Activated T-helper 2 cell treated with anti-CD3 and anti-CD28 coated beads, Interferon-gamma antibody, Interleukin-2, Interleukin-4, amounts not matched to agents 10 μg/mL and 5 μg/mL and 100 μg/mL, durations not matched to agents 14 hours and 24 hours and 36 hours (primary cell): ENCODE results near the gene STUM. TPM values are rescaled to one million over a fixed set of nuclear protein-coding genes. Genes with fewer than 3 reads are reported as not detected.
A peak's percentile ranks its signal among the peaks of the same experiment; 100 is the strongest.

Source experiments
- DNase-seq: peaks from one replicate; pipeline ENCODE4 v3.0.0; 2021; ENCODE audit warnings: low spot score
- H3K27ac Mint-ChIP-seq: one replicate; pipeline ENCODE4 v1.8.0; 2021; ENCODE audit warnings: mixed read lengths
- H3K27me3 Mint-ChIP-seq: one replicate; pipeline ENCODE4 v1.8.0; 2021; ENCODE audit warnings: low read depth, mixed read lengths
- H3K36me3 Mint-ChIP-seq: one replicate; pipeline ENCODE4 v1.8.0; 2021; ENCODE audit warnings: low read depth, mixed read lengths
- H3K4me1 Mint-ChIP-seq: one replicate; pipeline ENCODE4 v1.8.0; 2021; ENCODE audit warnings: low read depth, mixed read lengths
- H3K4me3 Mint-ChIP-seq: one replicate; pipeline ENCODE4 v1.8.0; 2021; ENCODE audit warnings: low read depth, mild to moderate bottlenecking, moderate library complexity, mixed read lengths
- H3K9me3 Mint-ChIP-seq: one replicate; pipeline ENCODE4 v1.8.0; 2021; ENCODE audit warnings: mixed read lengths
- intact Hi-C: fragments of 100-400 bp; cut with micrococcal nuclease; formaldehyde crosslinking; loops from one replicate; pipeline ENCODE4 v1.15.1; 2023
- total RNA-seq: library from RNA; stranded (reverse); gene quantifications from 2 replicates; pipeline ENCODE4 v1.2.3, GENCODE V29; 2022

The STUM gene
- total RNA-seq, 1 donor from 2014 or later, result not detected

GRCh38 chr1:226649244-226649643, 100.7 kb downstream of the STUM start:
- Mint-ChIP-seq H3K36me3 (peaks cover 43% of the 10 kb centered on the region), H3K4me1 (peaks cover 40% of the 10 kb centered on the region), H3K9me3 (no peaks in the 10 kb centered on the region), H3K27ac (no peak overlapping the region), H3K27me3 (no peaks in the 10 kb centered on the region), H3K4me3 (no peak overlapping the region)
- DNase-seq, result no peak
- intact Hi-C loops, result no loop called here

- Mint-ChIP-seq H3K36me3 (peaks cover 40% of the 10 kb centered on the region), H3K4me1 (peaks cover 40% of the 10 kb centered on the region), H3K27me3 (no peaks in the 10 kb centered on the region), H3K27ac (no peak overlapping the region), H3K4me3 (no peak overlapping the region), H3K9me3 (no peaks in the 10 kb centered on the region)
- intact Hi-C loops, result no loop called here
- no peak for DNase-seq
These were observed 101.2 kb downstream of the STUM start for GRCh38 chr1:226649780-226650179.

GRCh38 chr1:226650236-226650841, 101.8 kb downstream of the STUM start:
- Mint-ChIP-seq H3K27ac (no peak overlapping the region), H3K36me3 (peaks cover 36% of the 10 kb centered on the region), H3K27me3 (no peaks in the 10 kb centered on the region), H3K9me3 (no peaks in the 10 kb centered on the region), H3K4me3 (no peak overlapping the region), H3K4me1 (peaks cover 41% of the 10 kb centered on the region)
- intact Hi-C loops, result no loop called here
- DNase-seq, result no peak

GRCh38 chr1:226651041-226651731, 102.6 kb downstream of the STUM start:
- H3K4me3 Mint-ChIP-seq, result no peak overlapping the region
- DNase-seq, result no peak
- intact Hi-C loops, result no loop called here
- peaks cover 30% of the 10 kb centered on the region for H3K36me3 Mint-ChIP-seq
- H3K4me1 Mint-ChIP-seq, result peaks cover 49% of the 10 kb centered on the region
- H3K27ac Mint-ChIP-seq, result no peak overlapping the region
- H3K9me3 Mint-ChIP-seq, result no peaks in the 10 kb centered on the region
- no peaks in the 10 kb centered on the region for H3K27me3 Mint-ChIP-seq

- intact Hi-C loops, result no loop called here
- Mint-ChIP-seq H3K4me1 (peaks cover 53% of the 10 kb centered on the region), H3K4me3 (no peak overlapping the region), H3K36me3 (peaks cover 27% of the 10 kb centered on the region), H3K27ac (no peak overlapping the region), H3K27me3 (no peaks in the 10 kb centered on the region), H3K9me3 (no peaks in the 10 kb centered on the region)
- DNase-seq, result no peak
These were observed 103.2 kb downstream of the STUM start for GRCh38 chr1:226651732-226652105.

GRCh38 chr1:226652613-226653012, 104.0 kb downstream of the STUM start:
- Mint-ChIP-seq H3K4me3 (no peak overlapping the region), H3K36me3 (peaks cover 25% of the 10 kb centered on the region), H3K27ac (peak overlapping the region; percentile 84), H3K27me3 (no peaks in the 10 kb centered on the region), H3K9me3 (no peaks in the 10 kb centered on the region), H3K4me1 (peaks cover 60% of the 10 kb centered on the region)
- intact Hi-C loops, result no loop called here
- DNase-seq, result no peak

- H3K4me1 Mint-ChIP-seq, result peaks cover 68% of the 10 kb centered on the region
- H3K36me3 Mint-ChIP-seq, result peaks cover 17% of the 10 kb centered on the region
- H3K27me3 Mint-ChIP-seq, result no peaks in the 10 kb centered on the region
- peak overlapping the region; percentile 84 for H3K27ac Mint-ChIP-seq
- intact Hi-C loops, result no loop called here
- H3K4me3 Mint-ChIP-seq, result peak overlapping the region; percentile 71
- no peaks in the 10 kb centered on the region for H3K9me3 Mint-ChIP-seq
- peak; percentile 47 for DNase-seq
These were observed 104.9 kb downstream of the STUM start for GRCh38 chr1:226653311-226653921.

- Mint-ChIP-seq H3K9me3 (no peaks in the 10 kb centered on the region), H3K27me3 (no peaks in the 10 kb centered on the region), H3K4me3 (peak overlapping the region; percentile 71), H3K4me1 (peaks cover 69% of the 10 kb centered on the region), H3K36me3 (peaks cover 9% of the 10 kb centered on the region), H3K27ac (peak overlapping the region; percentile 84)
- intact Hi-C loops, result loop anchor here (1.0 to 2.0 kb wide), 2 partner anchors 9 to 19 kb away; no protein-coding TSS in a partner anchor
- no peak for DNase-seq
These were observed 105.6 kb downstream of the STUM start for GRCh38 chr1:226654046-226654667.

- Mint-ChIP-seq H3K9me3 (no peaks in the 10 kb centered on the region), H3K36me3 (peaks cover 6% of the 10 kb centered on the region), H3K4me3 (peak overlapping the region; percentile 71), H3K27me3 (no peaks in the 10 kb centered on the region), H3K4me1 (peaks cover 65% of the 10 kb centered on the region), H3K27ac (peak overlapping the region; percentile 84)
- no peak for DNase-seq
- intact Hi-C loops, result loop anchor here (1.0 to 2.0 kb wide), 2 partner anchors 9 to 20 kb away; no protein-coding TSS in a partner anchor
These were observed 106.1 kb downstream of the STUM start for GRCh38 chr1:226654668-226655055.

- H3K4me3 Mint-ChIP-seq, result peak overlapping the region; percentile 39
- H3K27me3 Mint-ChIP-seq, result no peaks in the 10 kb centered on the region
- peaks cover 67% of the 10 kb centered on the region for H3K4me1 Mint-ChIP-seq
- peak overlapping the region; percentile 84 for H3K27ac Mint-ChIP-seq
- no peaks in the 10 kb centered on the region for H3K9me3 Mint-ChIP-seq
- intact Hi-C loops, result loop anchor here (2.0 kb wide), 1 partner anchor 21 kb away; no protein-coding TSS in a partner anchor
- no peak for DNase-seq
- H3K36me3 Mint-ChIP-seq, result peaks cover 11% of the 10 kb centered on the region
These were observed 106.9 kb downstream of the STUM start for GRCh38 chr1:226655251-226656163.

GRCh38 chr1:226656201-226656600, 107.6 kb downstream of the STUM start:
- intact Hi-C loops, result no loop called here
- no peak for DNase-seq
- Mint-ChIP-seq H3K27ac (no peak overlapping the region), H3K36me3 (peaks cover 18% of the 10 kb centered on the region), H3K27me3 (no peaks in the 10 kb centered on the region), H3K9me3 (no peaks in the 10 kb centered on the region), H3K4me3 (no peak overlapping the region), H3K4me1 (peaks cover 70% of the 10 kb centered on the region)

GRCh38 chr1:226656601-226657277, 108.2 kb downstream of the STUM start:
- peaks cover 23% of the 10 kb centered on the region for H3K36me3 Mint-ChIP-seq
- no peak overlapping the region for H3K4me3 Mint-ChIP-seq
- no peaks in the 10 kb centered on the region for H3K9me3 Mint-ChIP-seq
- peaks cover 76% of the 10 kb centered on the region for H3K4me1 Mint-ChIP-seq
- intact Hi-C loops, result no loop called here
- peak overlapping the region; percentile 35 for H3K27ac Mint-ChIP-seq
- no peaks in the 10 kb centered on the region for H3K27me3 Mint-ChIP-seq
- no peak for DNase-seq
